Motor neuron (in vitro differentiated cells): ENCODE results near the gene CCDC127. TPM values are rescaled to one million over a fixed set of nuclear protein-coding genes. Genes with fewer than 3 reads are reported as not detected.
"Not testable (repeated sequence)": the region's sequence is repeated elsewhere in the genome, so short reads cannot be mapped to it uniquely, and the experiment has no call there.

Experiments used
- ATAC-seq, 8 experiments: fragments of 200-7000 bp; cut with Tn5 transposase; replicated peaks in 6 of 8; 2 replicates each; pipeline ENCODE4 v1.8.0; 2021; ENCODE audit warnings: mild to moderate bottlenecking in 8 of 8, moderate library complexity in 8 of 8
- H3K27ac ChIP-seq, 2 donors: fragments of 250-450 bp; sonication (Bioruptor Pico); 2 replicates each; pipeline ENCODE4 v1.9.0; 2021; ENCODE audit warnings: antibody characterized with exemption in 2 of 2, mild to moderate bottlenecking in 2 of 2, moderate library complexity in 1 of 2
- H3K4me1 ChIP-seq, 2 donors: fragments of 250-450 bp; sonication (Bioruptor Pico); replicated peaks in 1 of 2; 2 replicates each; pipeline ENCODE4 v1.6.1; 2021; ENCODE audit warnings: antibody characterized with exemption in 2 of 2, mild to moderate bottlenecking in 2 of 2, moderate library complexity in 1 of 2
- H3K4me3 ChIP-seq, 5 donors: fragments of 250-450 bp; sonication (Bioruptor Pico); 2 replicates each; pipeline ENCODE4 v1.9.0; 2021; ENCODE audit warnings: antibody characterized with exemption in 5 of 5, mild to moderate bottlenecking in 5 of 5, moderate library complexity in 4 of 5
- WGBS, 10 experiments: fragments of 450-650 bp; shearing (Covaris generic); methylation state at CpG; one replicate each; pipeline ENCODE4 v1.0.0; 2022; 5-methylcytosine and 5-hydroxymethylcytosine counted together
- in situ Hi-C, 9 experiments: fragments of 400-800 bp; cut with MboI; loops; one replicate each; pipeline ENCODE4 v1.15.0; 2021; ENCODE audit warnings: low sequenced_read_pairs in 9 of 9, low pct_unique_long_range_greater_than_20kb in 2 of 9; ENCODE audit not compliant: unreplicated experiment in 9 of 9
- total RNA-seq, 8 experiments: library from RNA; unstranded; fragments of 300-600 nt; gene quantifications; 2 replicates each; pipeline versions ENCODE4 v1.2.3 to v1.2.4, GENCODE V29; 2022

CCDC127 gene
- total RNA-seq, 8 experiments from 2014 or later: 5.9 to 10.8 (median 7.9) TPM

DNA sequence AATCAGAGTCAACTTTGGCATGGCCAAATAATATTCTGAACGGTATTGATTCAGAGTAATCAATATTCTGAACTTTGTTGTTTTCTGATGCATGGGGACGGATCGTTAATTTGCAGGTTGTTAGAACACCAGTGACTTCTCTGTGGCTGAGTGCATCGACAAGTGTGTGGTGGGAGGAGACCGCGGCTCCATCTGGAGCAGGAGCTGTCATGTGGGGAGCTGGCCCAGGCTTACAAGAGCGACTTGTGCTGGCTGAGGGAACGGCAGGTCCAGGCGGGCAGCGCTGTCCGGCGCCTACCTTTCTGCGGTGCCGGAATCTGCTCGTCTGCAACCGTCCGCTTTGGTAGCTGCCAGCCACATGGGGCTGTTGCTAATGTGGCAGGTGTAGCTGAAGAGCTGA, 9.4 kb upstream of the CCDC127 start:
- in situ Hi-C loops, H3K4me1 ChIP-seq, H3K4me3 ChIP-seq, ATAC-seq, H3K27ac ChIP-seq: not testable (repeated sequence)
- 50 to 100% (median 80%) methylated on average over 1 to 5 of the region's 17 CpGs; no CpG with 5 or more reads in 5 of the 10 experiments for WGBS, 10 experiments

DNA sequence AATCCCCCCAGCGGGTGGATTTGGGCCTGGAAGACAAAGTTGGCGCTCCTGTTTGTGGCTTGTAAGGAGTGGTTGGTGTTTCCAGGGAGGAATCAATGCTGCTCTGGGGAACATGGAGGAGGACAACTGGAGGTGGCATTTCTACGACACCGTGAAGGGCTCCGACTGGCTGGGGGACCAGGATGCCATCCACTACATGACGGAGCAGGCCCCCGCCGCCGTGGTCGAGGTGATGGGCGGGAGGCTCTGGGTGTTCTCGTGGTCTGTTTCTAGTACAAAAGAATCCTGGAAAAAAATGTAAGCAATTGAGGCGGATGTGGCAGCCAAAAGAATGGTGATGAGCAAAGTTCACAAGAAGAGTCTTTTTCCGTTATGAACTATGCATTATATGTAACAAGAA, 7.4 kb upstream of the CCDC127 start:
- Histone ChIP-seq H3K27ac (no peak overlapping the region), H3K4me1 (peaks cover 1 to 4% of the 10 kb centered on the region in 2 donors), H3K4me3 (no peak overlapping the region)
- WGBS, 10 experiments: 90 to 100% (median 100%) methylated on average over 1 to 9 of the region's 14 CpGs; no CpG with 5 or more reads in 1 of the 10 experiments
- in situ Hi-C loops: no loop called here
- ATAC-seq: no peak

DNA sequence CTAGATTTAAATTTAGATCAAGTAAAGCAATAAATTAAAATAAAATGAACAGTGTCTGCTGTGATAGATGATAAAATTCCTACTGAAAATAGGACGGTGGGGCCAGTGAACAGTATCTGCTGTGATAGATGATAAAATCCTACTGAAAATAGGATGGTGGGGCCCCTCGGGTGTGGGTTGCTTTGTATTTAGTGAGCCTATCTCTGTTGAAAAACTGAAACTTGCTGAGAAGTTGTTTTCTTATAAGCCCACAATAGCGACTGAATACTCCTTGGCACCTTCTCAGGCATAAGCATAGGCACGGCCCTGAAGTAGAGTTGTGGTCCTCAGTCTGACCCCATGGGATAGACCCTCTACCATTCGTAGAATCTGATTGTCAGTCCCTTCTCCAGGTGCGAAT, 5.8 kb upstream of the CCDC127 start:
- WGBS, 10 experiments: 50 to 100% (median 94%) methylated on average over 1 to 5 of the region's 6 CpGs; no CpG with 5 or more reads in 2 of the 10 experiments
- in situ Hi-C loops: no loop called here
- ATAC-seq: no peak
- Histone ChIP-seq H3K4me3 (no peak overlapping the region), H3K27ac (no peak overlapping the region), H3K4me1 (peaks cover 4 to 12% of the 10 kb centered on the region in 2 donors)

DNA sequence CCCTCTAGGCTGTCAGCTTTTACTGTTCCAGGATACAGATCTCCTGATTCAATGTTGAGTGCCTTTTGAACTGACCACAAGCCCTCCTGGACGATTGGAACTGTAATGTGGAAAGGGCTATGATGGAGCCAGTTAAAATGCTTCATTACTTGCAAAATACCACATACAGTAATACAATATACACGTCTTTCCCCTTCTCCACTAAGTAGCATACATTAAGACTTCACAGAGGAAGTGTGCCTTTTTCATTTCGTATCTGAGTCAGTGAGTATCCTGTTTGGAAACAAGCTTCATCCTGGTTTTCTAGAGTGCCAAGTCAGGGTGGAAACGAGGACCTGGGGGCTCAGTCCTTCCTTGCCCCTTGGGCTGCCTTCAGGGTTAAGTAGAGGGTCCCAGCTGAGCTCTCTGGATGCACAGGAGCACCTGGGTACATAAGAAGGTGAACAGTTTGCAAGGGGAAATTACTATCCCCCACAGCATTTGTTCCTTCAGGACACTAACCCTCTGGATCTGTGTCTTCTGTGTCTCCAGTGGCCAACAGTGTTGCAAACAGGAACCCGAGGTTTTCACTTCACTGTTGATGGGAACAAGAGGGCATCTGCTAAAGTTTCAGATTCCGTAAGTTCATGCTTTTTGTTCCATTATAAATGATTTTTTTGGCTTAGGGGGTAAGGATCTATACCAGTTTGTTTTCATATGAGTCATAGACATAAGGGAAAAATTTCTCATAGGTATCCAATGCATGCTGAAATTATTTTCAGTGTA, 5.2 kb upstream of the CCDC127 start:
- H3K4me1 ChIP-seq: peaks cover 4 to 12% of the 10 kb centered on the region in 2 donors
- in situ Hi-C loops, ATAC-seq, H3K27ac ChIP-seq, H3K4me3 ChIP-seq: not testable (repeated sequence)
- WGBS, 10 experiments: 58 to 100% (median 74%) methylated on average over 1 to 5 of the region's 6 CpGs; no CpG with 5 or more reads in 2 of the 10 experiments

DNA sequence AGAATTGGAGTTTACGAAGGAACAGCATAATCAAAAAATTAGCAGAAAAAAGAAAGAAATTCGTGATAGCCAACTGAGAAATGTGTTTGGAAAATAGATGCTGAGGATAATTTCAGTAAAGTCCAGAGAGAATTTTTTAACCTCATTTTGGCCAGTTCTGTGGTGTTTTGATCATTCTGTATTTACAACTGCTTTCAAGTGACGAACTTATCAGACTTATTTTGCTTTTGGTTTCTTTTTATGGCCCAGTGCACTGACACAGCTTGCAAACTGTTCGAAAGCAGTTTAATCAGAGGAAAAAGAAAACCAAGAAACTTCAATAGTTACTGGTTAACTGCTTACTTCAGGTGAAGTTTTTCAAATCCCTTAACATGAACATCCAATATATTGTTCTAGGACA, 2.0 kb upstream of the CCDC127 start:
- 0 to 73% (median 35%) methylated on average over 1 to 4 of the region's 4 CpGs; no CpG with 5 or more reads in 1 of the 10 experiments for WGBS, 10 experiments

DNA sequence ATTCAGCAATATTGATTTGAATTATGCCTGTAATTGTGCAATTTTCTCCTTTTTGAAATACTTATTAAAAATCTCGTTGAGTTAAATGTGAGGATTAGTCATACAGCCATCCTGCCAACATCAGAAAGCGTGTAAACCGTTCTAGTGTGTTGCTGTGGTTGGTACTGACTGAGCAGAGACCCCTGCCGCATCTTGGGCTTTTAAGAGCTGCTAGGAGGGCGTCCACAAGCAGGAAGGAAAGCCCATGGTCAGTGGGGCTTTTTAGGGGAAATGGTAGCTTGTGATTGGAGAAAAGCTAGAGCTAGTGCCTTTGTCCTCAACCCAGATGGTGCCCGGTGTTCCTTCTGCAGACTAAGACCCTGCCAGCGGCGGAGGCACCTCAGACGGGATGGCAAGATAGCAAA, 1.5 kb upstream of the CCDC127 start:
- Histone ChIP-seq H3K4me1 (peaks cover 4 to 12% of the 10 kb centered on the region in 2 donors), H3K4me3 (peak overlapping the region; percentile 60 to 89 (median 73)), H3K27ac (no peak overlapping the region)
- no peak for ATAC-seq
- in situ Hi-C loops: no loop called here
- 0 to 23% (median 5%) methylated on average over 2 to 8 of the region's 9 CpGs for WGBS, 10 experiments

More for the DNA sequence above, 2.0 kb upstream of the CCDC127 start:
- in situ Hi-C loops: no loop called here
- Histone ChIP-seq H3K27ac (no peak overlapping the region), H3K4me3 (peak overlapping the region in 4 of 5 donors; percentile 60 to 78 (median 72)), H3K4me1 (peaks cover 4 to 12% of the 10 kb centered on the region in 2 donors)
- no peak for ATAC-seq

DNA sequence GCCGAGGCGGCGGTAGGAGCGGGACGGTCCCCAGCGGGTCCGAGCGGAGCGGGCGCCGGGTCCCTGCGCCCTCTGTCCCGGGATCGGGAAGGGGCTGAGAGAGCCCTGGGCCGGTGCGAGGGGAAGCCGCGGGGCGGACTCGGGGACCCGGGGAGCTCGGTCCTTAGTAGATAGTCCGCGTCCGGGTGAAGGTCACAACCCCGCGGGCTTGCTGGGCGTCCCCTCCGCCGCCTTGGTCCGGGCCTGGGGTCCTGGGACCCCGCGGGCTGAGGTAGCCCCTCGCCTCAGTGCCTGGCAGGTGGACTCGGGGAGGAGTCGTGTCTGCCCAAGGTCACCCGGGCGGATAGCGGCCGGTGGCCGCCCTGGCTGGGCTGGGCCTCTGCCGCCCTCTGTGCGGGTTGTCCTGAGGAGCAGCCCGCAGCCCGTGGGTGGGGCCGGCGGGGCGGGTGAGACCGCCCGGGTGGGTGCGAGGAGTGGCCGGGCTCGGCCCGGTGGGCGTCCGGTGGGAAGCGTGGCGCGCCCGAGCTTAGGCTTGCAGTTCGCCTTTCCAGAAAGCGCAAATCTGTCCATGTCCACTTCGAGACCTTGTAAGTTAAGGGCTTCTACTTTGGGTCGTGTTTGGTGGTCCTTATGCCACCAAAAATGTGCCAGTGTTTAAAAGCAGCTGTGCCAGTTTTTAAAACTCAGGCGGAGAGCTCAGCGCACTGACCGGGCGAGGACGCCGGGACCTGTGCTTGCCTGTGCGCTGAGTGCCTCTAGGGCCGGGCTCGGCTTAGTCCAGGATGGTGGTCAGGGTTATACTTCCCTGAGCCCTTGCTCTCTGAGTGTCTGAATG, 721 bp upstream of the CCDC127 start:
- ATAC-seq: peak; percentile 49 to 61 (median 54)
- in situ Hi-C loops: no loop called here
- Histone ChIP-seq H3K4me3 (peak overlapping the region; percentile 60 to 89 (median 73)), H3K4me1 (peaks cover 4 to 12% of the 10 kb centered on the region in 2 donors), H3K27ac (peak overlapping the region; percentile 45 to 75)
- 0 to 4% (median 0%) methylated on average over 3 to 9 of the region's 73 CpGs; no CpG with 5 or more reads in 6 of the 10 experiments for WGBS, 10 experiments

DNA sequence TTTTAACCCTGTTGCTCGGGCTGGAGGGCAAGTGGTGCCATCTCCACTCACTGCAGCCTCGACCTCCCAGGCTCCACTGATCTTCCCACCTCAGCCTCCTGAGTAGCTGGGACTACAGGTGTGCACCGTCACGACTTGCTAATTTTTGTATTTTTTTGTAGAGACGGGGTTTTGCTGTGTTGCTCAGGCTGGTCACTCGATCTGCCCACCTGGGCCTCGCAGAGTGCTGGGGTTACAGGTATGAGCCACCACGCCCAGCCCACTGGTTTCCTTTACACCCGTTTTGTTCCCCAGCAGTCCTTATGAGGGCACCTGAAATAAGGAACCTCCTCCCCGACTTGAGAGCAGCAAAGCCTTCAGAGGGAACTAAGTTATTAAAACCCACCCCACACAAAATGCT, 1.9 kb downstream of the CCDC127 start:
- in situ Hi-C loops, H3K27ac ChIP-seq, ATAC-seq, H3K4me3 ChIP-seq: not testable (repeated sequence)
- WGBS, 10 experiments: 100% methylated on average over 1 of the region's 10 CpGs; no CpG with 5 or more reads in 9 of the 10 experiments
- H3K4me1 ChIP-seq: peaks cover 4 to 12% of the 10 kb centered on the region in 2 donors

DNA sequence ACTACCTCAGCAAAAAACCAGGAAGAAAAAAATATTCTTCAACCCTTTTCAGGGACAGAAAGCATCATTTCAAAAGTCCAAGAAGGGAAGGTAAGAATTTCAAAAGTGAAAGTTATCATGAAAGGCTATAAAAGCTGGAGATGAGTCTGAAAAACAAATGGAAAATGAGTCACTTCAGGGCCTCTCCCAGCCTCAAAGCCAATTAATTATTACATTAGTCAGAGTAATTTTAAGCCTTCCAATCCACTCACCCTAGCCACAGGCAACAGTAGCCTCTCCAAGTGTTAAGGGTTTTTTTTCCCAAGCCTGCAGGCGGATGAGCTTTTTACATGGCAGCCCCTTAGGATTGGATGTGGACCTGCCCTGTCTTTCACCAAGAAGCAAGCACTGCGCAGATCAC, 2.7 kb downstream of the CCDC127 start:
- H3K4me1 ChIP-seq, H3K4me3 ChIP-seq, in situ Hi-C loops, H3K27ac ChIP-seq: not testable (repeated sequence)
- WGBS, 10 experiments: 80% methylated on average over 1 of the region's 2 CpGs; no CpG with 5 or more reads in 9 of the 10 experiments
- peak in 4 of 8 experiments; percentile 1 to 42 (median 18) for ATAC-seq

DNA sequence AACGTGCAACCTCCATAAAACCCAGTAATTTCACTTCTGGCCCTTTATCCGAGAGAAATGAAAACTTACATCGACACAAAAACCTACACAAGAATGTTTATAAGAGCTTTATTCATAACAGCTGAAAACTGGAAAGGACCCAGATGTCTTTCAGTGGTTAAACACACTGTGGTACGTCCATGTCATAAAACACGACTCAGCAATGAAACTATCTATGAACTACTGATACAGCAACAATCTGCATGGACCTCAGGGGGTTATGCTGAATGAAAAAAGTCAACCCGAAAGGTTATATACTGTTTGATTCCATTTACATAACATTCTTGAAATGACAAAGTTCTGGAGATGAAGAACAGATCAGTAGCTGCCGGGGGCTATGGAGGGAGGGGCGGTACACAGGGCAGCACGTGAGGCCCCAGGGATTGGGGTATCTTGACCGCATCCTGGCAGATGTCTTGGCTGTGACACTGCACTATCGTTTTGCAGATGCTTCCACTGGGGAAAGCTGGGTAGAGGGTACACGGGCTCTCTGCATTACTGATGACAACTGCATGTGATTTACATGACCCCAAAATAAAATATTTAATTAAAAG, 4.1 kb downstream of the CCDC127 start:
- in situ Hi-C loops: no loop called here
- H3K4me3 ChIP-seq: no peak overlapping the region
- peaks cover 4 to 8% of the 10 kb centered on the region in 2 donors for H3K4me1 ChIP-seq
- no peak overlapping the region for H3K27ac ChIP-seq
- ATAC-seq: no peak
- 86 to 100% (median 94%) methylated on average over 2 to 11 of the region's 12 CpGs for WGBS, 10 experiments

DNA sequence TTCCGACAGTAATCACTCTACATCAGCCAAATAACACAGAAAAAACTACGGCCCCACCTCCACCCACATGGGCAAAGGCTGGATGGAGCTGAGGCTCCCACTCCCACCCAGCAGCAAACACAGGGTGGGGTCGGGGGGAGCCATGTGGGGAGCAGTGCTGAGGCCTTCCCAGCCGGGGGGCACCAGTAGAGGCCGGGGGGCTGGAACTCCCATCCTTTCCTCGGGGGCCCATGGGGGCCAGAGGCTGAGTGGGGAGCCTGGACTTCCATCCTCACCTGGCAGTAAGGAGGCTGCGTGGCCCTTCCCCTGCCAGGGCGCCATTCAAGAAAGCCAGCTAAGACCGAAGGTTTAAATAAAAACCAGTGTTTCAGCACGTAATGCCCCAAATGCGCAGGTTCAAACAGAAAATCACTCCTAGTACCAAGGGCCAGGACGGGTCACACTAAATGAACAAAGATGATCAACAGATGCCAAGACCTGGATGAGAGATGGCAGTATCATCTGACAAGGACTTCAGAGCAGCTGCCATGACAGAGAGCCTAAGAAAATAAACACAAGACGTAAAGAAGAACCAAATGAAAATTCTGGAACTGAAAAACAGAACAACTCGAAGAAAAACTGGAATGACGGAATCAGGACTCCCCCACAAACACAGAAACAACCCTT, 9.4 kb downstream of the CCDC127 start:
- no peak for ATAC-seq
- Histone ChIP-seq H3K4me3 (no peak overlapping the region), H3K27ac (no peak overlapping the region), H3K4me1 (peaks cover 4 to 8% of the 10 kb centered on the region in 2 donors)
- 83 to 100% (median 96%) methylated on average over 2 to 9 of the region's 15 CpGs; no CpG with 5 or more reads in 5 of the 10 experiments for WGBS, 10 experiments
- in situ Hi-C loops: no loop called here

DNA sequence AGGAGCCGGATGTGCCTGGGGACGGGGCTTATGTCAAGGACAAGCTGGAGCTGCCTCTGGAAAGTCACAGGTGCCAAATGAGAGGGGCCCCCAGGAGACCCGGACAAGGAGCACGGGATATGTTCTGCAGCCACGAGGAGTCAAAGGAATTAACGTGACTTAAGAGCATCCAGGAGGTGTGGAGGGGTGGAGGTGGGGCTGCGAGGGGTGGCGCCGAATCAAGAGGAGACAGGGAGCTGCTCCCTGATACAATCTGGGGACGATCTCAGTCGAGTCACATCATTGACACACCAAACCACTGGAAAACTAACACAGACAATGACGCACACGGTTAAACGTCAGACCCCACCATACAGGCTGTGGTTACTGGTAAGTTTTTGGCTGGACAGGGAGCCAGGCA, 10.4 kb downstream of the CCDC127 start:
- H3K4me3 ChIP-seq: no peak overlapping the region
- WGBS, 10 experiments: 43 to 100% (median 80%) methylated on average over 1 to 10 of the region's 14 CpGs; no CpG with 5 or more reads in 3 of the 10 experiments
- peak in 1 of 8 experiments; percentile 85 for ATAC-seq
- in situ Hi-C loops: no loop called here
- H3K4me1 ChIP-seq: peaks cover 4 to 8% of the 10 kb centered on the region in 2 donors
- H3K27ac ChIP-seq: no peak overlapping the region
